GM06990 (cell line): ENCODE measurements around the gene FAT1.

Source experiments
- DNase-seq: peaks from one replicate; pipeline ENCODE4 v3.0.0-alpha.2; 2011; ENCODE audit not compliant: insufficient read length; ENCODE audit errors: extremely low read depth
- H3K27me3 ChIP-seq: replicated peaks from 2 replicates; pipeline ENCODE4 v1.6.0; 2011; ENCODE audit warnings: low read length; ENCODE audit not compliant: control insufficient read depth, insufficient read depth
- H3K36me3 ChIP-seq: 2 replicates; pipeline ENCODE4 v1.5.1; 2011; ENCODE audit warnings: low read length; ENCODE audit not compliant: control insufficient read depth, insufficient read depth
- H3K4me3 ChIP-seq: replicated peaks from 2 replicates; pipeline ENCODE4 v1.5.1; 2011; ENCODE audit warnings: low read depth, mild to moderate bottlenecking, control low read depth, low read length
- TF ChIP-seq, protein P1 (sequence below): IDR thresholded peaks from 2 replicates; pipeline ENCODE4 v1.5.1; 2011; ENCODE audit warnings: low read length, control low read depth, mild to moderate bottlenecking, inconsistent platforms; ENCODE audit not compliant: insufficient read depth, poor library complexity, severe bottlenecking

Gene FAT1

GRCh38 chr4:186698028-186698427 lies 25.6 kb downstream of the FAT1 start:
- Histone ChIP-seq H3K4me3 (no peak overlapping the region), H3K27me3 (no peaks in the 10 kb centered on the region), H3K36me3 (no peaks in the 10 kb centered on the region)
- DNase-seq: no peak
- TF ChIP-seq, protein P1, sequence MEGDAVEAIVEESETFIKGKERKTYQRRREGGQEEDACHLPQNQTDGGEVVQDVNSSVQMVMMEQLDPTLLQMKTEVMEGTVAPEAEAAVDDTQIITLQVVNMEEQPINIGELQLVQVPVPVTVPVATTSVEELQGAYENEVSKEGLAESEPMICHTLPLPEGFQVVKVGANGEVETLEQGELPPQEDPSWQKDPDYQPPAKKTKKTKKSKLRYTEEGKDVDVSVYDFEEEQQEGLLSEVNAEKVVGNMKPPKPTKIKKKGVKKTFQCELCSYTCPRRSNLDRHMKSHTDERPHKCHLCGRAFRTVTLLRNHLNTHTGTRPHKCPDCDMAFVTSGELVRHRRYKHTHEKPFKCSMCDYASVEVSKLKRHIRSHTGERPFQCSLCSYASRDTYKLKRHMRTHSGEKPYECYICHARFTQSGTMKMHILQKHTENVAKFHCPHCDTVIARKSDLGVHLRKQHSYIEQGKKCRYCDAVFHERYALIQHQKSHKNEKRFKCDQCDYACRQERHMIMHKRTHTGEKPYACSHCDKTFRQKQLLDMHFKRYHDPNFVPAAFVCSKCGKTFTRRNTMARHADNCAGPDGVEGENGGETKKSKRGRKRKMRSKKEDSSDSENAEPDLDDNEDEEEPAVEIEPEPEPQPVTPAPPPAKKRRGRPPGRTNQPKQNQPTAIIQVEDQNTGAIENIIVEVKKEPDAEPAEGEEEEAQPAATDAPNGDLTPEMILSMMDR: no peak

DNA sequence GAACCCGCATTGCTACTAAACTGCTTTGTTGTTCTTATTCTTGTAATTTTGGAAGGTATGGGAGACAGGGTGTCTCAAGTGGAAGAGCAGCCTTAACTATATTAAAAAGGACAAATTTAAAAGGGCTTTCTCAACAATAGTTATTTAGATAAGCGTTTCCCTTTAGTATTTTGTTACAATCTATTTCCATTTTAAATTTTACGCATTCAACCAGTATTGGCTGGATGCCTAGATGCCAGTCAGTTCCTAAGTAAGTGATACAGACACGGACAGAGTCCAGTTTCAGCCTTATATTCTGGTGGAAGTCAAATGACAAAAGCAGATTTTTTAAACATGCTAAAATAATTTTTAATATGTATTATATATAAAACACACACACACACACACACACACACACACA lies 28.3 kb downstream of the FAT1 start:
- Histone ChIP-seq H3K27me3 (no peaks in the 10 kb centered on the region), H3K4me3 (no peak overlapping the region), H3K36me3 (no peaks in the 10 kb centered on the region)
- TF ChIP-seq, protein P1: no peak
- no peak for DNase-seq

DNA sequence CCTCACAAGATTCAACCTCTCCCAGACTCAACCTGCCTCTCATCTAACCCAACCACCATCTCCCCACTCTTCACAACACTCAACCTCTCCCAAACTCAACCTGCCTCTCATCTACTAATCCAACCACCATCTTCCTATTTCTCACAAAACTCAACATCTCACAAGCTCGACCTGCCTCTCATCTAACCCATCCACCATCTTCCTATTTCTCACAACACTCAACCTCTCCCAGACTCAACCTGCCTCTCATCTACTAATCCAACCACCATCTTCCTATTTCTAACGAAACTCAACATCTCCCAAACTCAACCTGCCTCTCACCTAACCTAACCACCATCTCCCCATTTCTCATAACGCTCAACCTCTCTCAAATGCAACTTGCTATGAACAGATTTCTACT lies 29.8 kb downstream of the FAT1 start:
- Histone ChIP-seq H3K4me3 (no peak overlapping the region), H3K36me3 (no peaks in the 10 kb centered on the region), H3K27me3 (no peaks in the 10 kb centered on the region)
- TF ChIP-seq, protein P1: no peak
- DNase-seq: no peak

GRCh38 chr4:186693159-186693815 lies 30.4 kb downstream of the FAT1 start:
- TF ChIP-seq, protein P1: no peak
- Histone ChIP-seq H3K4me3 (no peak overlapping the region), H3K27me3 (no peaks in the 10 kb centered on the region), H3K36me3 (no peaks in the 10 kb centered on the region)
- no peak for DNase-seq

DNA sequence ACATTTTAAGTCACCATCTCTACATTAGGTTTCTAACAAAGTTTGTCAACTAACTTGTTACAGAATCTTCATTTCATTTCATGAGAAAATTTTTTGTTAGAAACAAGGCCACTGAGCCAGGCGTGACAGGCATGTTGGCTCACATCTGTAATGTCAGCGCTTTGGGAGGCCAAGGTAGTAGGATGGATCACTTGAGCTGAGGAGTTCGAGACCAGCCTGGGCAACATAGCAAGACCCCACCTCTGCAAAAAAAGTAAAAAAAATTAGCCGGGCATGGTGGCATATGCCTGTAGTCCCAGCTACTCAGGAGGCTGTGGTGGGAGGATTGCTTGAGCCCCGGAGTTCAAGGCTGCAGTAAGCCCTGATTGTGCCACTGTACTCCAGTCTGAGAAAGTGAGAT lies 32.3 kb downstream of the FAT1 start:
- H3K4me3 ChIP-seq: no peak overlapping the region
- TF ChIP-seq, protein P1: no peak
- no peaks in the 10 kb centered on the region for H3K27me3 ChIP-seq
- H3K36me3 ChIP-seq: no peaks in the 10 kb centered on the region
- DNase-seq: no peak

GRCh38 chr4:186689476-186689875 lies 34.2 kb downstream of the FAT1 start:
- no peaks in the 10 kb centered on the region for H3K36me3 ChIP-seq
- no peaks in the 10 kb centered on the region for H3K27me3 ChIP-seq
- no peak for DNase-seq
- H3K4me3 ChIP-seq: no peak overlapping the region
- TF ChIP-seq, protein P1: no peak
